NOMO-1 treated with DMSO at 0.1 percent for 48 hours (cell line): ENCODE data around the gene TCHP.
"Not testable (repeated sequence)": the region's sequence is repeated elsewhere in the genome, so short reads cannot be mapped to it uniquely, and the experiment has no call there.

ENCODE experiments used
- DNase-seq: peaks from one replicate; lab custom pipeline; 2025; ENCODE audit not compliant: unreplicated experiment; lab: John Stamatoyannopoulos, UW

Gene TCHP

GRCh38 chr12:109879351-109880042 is 20.6 kb upstream of the TCHP start:
- no peak for DNase-seq

- DNase-seq = peak; percentile 83
Measured at GRCh38 chr12:109880043-109880931, 19.8 kb upstream of the TCHP start, which contains the start of gene GLTP. Gene GLTP (minus strand): TSS chr12:109880541. CDS start chr12:109880374, 167 bp downstream.

GRCh38 chr12:109880938-109881337 is 19.1 kb upstream of the TCHP start:
- no peak for DNase-seq

- DNase-seq = no peak
Measured at GRCh38 chr12:109881752-109882151, 18.3 kb upstream of the TCHP start.

- no peak for DNase-seq
Measured at GRCh38 chr12:109883461-109883860, 16.6 kb upstream of the TCHP start.

- no peak for DNase-seq
Measured at GRCh38 chr12:109885616-109886015, 14.5 kb upstream of the TCHP start.

GRCh38 chr12:109888179-109889020 is 11.7 kb upstream of the TCHP start:
- peak; percentile 85 for DNase-seq

- no peak for DNase-seq
Measured at GRCh38 chr12:109890620-109891170, 9.4 kb upstream of the TCHP start.

- not testable (repeated sequence) for DNase-seq
Measured at GRCh38 chr12:109891731-109892130, 8.3 kb upstream of the TCHP start.

- DNase-seq = no peak
Measured at GRCh38 chr12:109892165-109892715, 7.8 kb upstream of the TCHP start.

- no peak for DNase-seq
Measured at GRCh38 chr12:109892748-109893147, 7.3 kb upstream of the TCHP start.

- DNase-seq = no peak
Measured at GRCh38 chr12:109893261-109893995, 6.6 kb upstream of the TCHP start.

GRCh38 chr12:109894939-109895338 is 5.1 kb upstream of the TCHP start:
- DNase-seq = no peak

GRCh38 chr12:109896188-109896587 is 3.9 kb upstream of the TCHP start:
- no peak for DNase-seq

GRCh38 chr12:109897029-109897428 is 3.0 kb upstream of the TCHP start:
- DNase-seq = no peak

- not testable (repeated sequence) for DNase-seq
Measured at GRCh38 chr12:109899345-109899744, 729 bp upstream of the TCHP start.

- no peak for DNase-seq
Measured at GRCh38 chr12:109900752-109901580, 892 bp downstream of the TCHP start.

GRCh38 chr12:109902891-109903418 is 2.9 kb downstream of the TCHP start:
- DNase-seq = no peak

GRCh38 chr12:109905301-109905700 is 5.2 kb downstream of the TCHP start:
- no peak for DNase-seq
